H9 (cell line): ENCODE data around the gene CDKAL1. TPM values are rescaled to one million over a fixed set of nuclear protein-coding genes. Genes with fewer than 3 reads are reported as not detected.

Experiments used
- DNase-seq: peaks from one replicate; pipeline ENCODE4 v3.0.0-alpha.2; 2017
- H2AFZ ChIP-seq: one replicate; pipeline ENCODE4 v1.6.1; 2013; ENCODE audit warnings: mild to moderate bottlenecking, low read length, control low read depth, moderate library complexity
- H2AK5ac ChIP-seq: 2 replicates; pipeline ENCODE4 v1.6.1; 2013; ENCODE audit warnings: low read length, control low read depth, mixed read lengths; ENCODE audit not compliant: insufficient read length
- H2BK120ac ChIP-seq: one replicate; pipeline ENCODE4 v1.6.1; 2013; ENCODE audit warnings: low read depth, mild to moderate bottlenecking, low read length, control low read depth, inconsistent platforms; ENCODE audit not compliant: poor library complexity, severe bottlenecking
- H2BK12ac ChIP-seq: 2 replicates; pipeline ENCODE4 v1.6.1; 2013; ENCODE audit warnings: low read length, control low read depth, mixed read lengths, low read depth; ENCODE audit not compliant: insufficient read length
- H2BK15ac ChIP-seq: 2 replicates; pipeline ENCODE4 v1.6.1; 2013; ENCODE audit warnings: low read depth, low read length, control low read depth
- H2BK20ac ChIP-seq: one replicate; pipeline ENCODE4 v1.6.1; 2013; ENCODE audit warnings: low read depth, mild to moderate bottlenecking, low read length, control low read depth, inconsistent platforms; ENCODE audit not compliant: poor library complexity, severe bottlenecking
- H2BK5ac ChIP-seq: 2 replicates; pipeline ENCODE4 v1.6.1; 2013; ENCODE audit warnings: low read length, control low read depth, mixed read lengths; ENCODE audit not compliant: insufficient read length
- H3K14ac ChIP-seq: 2 replicates; pipeline ENCODE4 v1.6.1; 2013; ENCODE audit warnings: low read length, control low read depth; ENCODE audit not compliant: insufficient read depth
- H3K18ac ChIP-seq: 2 replicates; pipeline ENCODE4 v1.6.1; 2013; ENCODE audit warnings: low read depth, mild to moderate bottlenecking, mixed read lengths, low read length, control low read depth; ENCODE audit not compliant: insufficient read length
- H3K23ac ChIP-seq: 2 replicates; pipeline ENCODE4 v1.6.1; 2013; ENCODE audit warnings: low read length, control low read depth, mixed read lengths, low read depth; ENCODE audit not compliant: insufficient read length
- H3K23me2 ChIP-seq: 2 replicates; pipeline ENCODE4 v1.6.1; 2013; ENCODE audit warnings: low read depth, mild to moderate bottlenecking, mixed read lengths, low read length, control low read depth; ENCODE audit not compliant: insufficient read length, poor library complexity, severe bottlenecking
- H3K27ac ChIP-seq: 2 replicates; pipeline ENCODE4 v1.5.1; 2013; ENCODE audit warnings: low read length, control low read depth, mixed read lengths, low read depth; ENCODE audit not compliant: insufficient read length
- H3K27me3 ChIP-seq: 2 replicates; pipeline ENCODE4 v1.6.1; 2013; ENCODE audit warnings: low read length, control low read depth, inconsistent platforms; ENCODE audit not compliant: insufficient read depth
- H3K4ac ChIP-seq: 2 replicates; pipeline ENCODE4 v1.6.1; 2013; ENCODE audit warnings: low read depth, mild to moderate bottlenecking, control low read depth, inconsistent platforms, low read length, moderate library complexity
- H3K4me1 ChIP-seq: 2 replicates; pipeline ENCODE4 v1.6.1; 2013; ENCODE audit warnings: low read length, control low read depth, inconsistent platforms; ENCODE audit not compliant: insufficient read depth
- H3K4me2 ChIP-seq: 2 replicates; pipeline ENCODE4 v1.6.1; 2013; ENCODE audit warnings: low read length, control low read depth, mixed read lengths; ENCODE audit not compliant: insufficient read length, insufficient read depth
- H3K56ac ChIP-seq: 2 replicates; pipeline ENCODE4 v1.6.1; 2013; ENCODE audit warnings: low read depth, mild to moderate bottlenecking, mixed read lengths, low read length, control low read depth; ENCODE audit not compliant: insufficient read length
- H3K79me1 ChIP-seq: 2 replicates; pipeline ENCODE4 v1.6.1; 2013; ENCODE audit warnings: low read depth, mild to moderate bottlenecking, moderate library complexity, low read length, control low read depth, inconsistent platforms; ENCODE audit not compliant: insufficient read depth, poor library complexity, severe bottlenecking
- H3K79me2 ChIP-seq: 2 replicates; pipeline ENCODE4 v1.6.1; 2013; ENCODE audit warnings: low read length, control low read depth, inconsistent platforms; ENCODE audit not compliant: insufficient read depth
- H3K9ac ChIP-seq: 2 replicates; pipeline ENCODE4 v1.6.1; 2013; ENCODE audit warnings: low read length, control low read depth, mixed read lengths; ENCODE audit not compliant: insufficient read length; ENCODE audit errors: extremely low read depth
- H3K9me3 ChIP-seq: one replicate; pipeline ENCODE4 v1.6.1; 2013; ENCODE audit warnings: low read depth, low read length, inconsistent platforms; ENCODE audit not compliant: control insufficient read depth
- H3T11ph ChIP-seq: one replicate; pipeline ENCODE4 v1.6.1; 2013; ENCODE audit warnings: mild to moderate bottlenecking, low read length, control low read depth, inconsistent platforms
- H4K20me1 ChIP-seq: one replicate; pipeline ENCODE4 v1.6.1; 2013; ENCODE audit not compliant: control insufficient read depth, insufficient read length, insufficient read depth
- H4K5ac ChIP-seq: 2 replicates; pipeline ENCODE4 v1.6.1; 2013; ENCODE audit warnings: low read depth, mild to moderate bottlenecking, mixed read lengths, low read length, control low read depth; ENCODE audit not compliant: insufficient read length
- H4K8ac ChIP-seq: replicated peaks from 2 replicates; pipeline ENCODE4 v1.6.1; 2013; ENCODE audit warnings: low read length, control low read depth, mixed read lengths, low read depth; ENCODE audit not compliant: insufficient read length
- H4K91ac ChIP-seq: 2 replicates; pipeline ENCODE4 v1.6.1; 2013; ENCODE audit warnings: low read depth, mild to moderate bottlenecking, moderate library complexity, mixed read lengths, low read length, control low read depth; ENCODE audit not compliant: insufficient read length
- H3K27ac Mint-ChIP-seq, 3 experiments: 2 replicates in 2 of 3; 3 replicates in 1 of 3; pipeline ENCODE4 v1.8.0; 2020 to 2021; ENCODE audit warnings: mixed read lengths in 3 of 3, mild to moderate bottlenecking in 1 of 3, moderate library complexity in 1 of 3
- H3K27me3 Mint-ChIP-seq: 2 replicates; pipeline ENCODE4 v1.8.0; 2021; ENCODE audit warnings: low read depth, mild to moderate bottlenecking, moderate library complexity, mixed read lengths
- H3K36me3 Mint-ChIP-seq, 3 experiments: 2 replicates in 2 of 3; 3 replicates in 1 of 3; pipeline ENCODE4 v1.8.0; 2020 to 2021; ENCODE audit warnings: low read depth in 3 of 3, mixed read lengths in 3 of 3; ENCODE audit not compliant: insufficient read depth in 1 of 3
- H3K4me1 Mint-ChIP-seq, 2 experiments: 2 replicates each; pipeline ENCODE4 v1.8.0; 2020; ENCODE audit warnings: mixed read lengths in 2 of 2
- H3K4me3 Mint-ChIP-seq, 2 experiments: 2 replicates in 1 of 2; 3 replicates in 1 of 2; pipeline ENCODE4 v1.8.0; 2020 to 2021; ENCODE audit warnings: mild to moderate bottlenecking in 2 of 2, mixed read lengths in 2 of 2, moderate library complexity in 1 of 2
- H3K9me3 Mint-ChIP-seq, 2 experiments: 2 replicates in 1 of 2; 3 replicates in 1 of 2; pipeline ENCODE4 v1.8.0; 2020; ENCODE audit warnings: mild to moderate bottlenecking in 2 of 2, mixed read lengths in 2 of 2, moderate library complexity in 1 of 2
- CTCF ChIP-seq: fragments of 200-600 bp; sonication (generic); conservative IDR thresholded peaks from 3 replicates; pipeline ENCODE4 v1.8.0; 2021; ENCODE audit warnings: antibody characterized with exemption, mild to moderate bottlenecking
- WGBS: extraction: QIAGEN DNeasy Blood & Tissue Kit; methylation state at CpG from one replicate; pipeline ENCODE4 v1.1.7; 2013; ENCODE audit warnings: missing lambda C conversion rate, low lambda C conversion rate, mixed read lengths; ENCODE audit not compliant: insufficient read length; ENCODE audit errors: extremely low coverage; 5-methylcytosine and 5-hydroxymethylcytosine counted together
- total RNA-seq: library from RNA; stranded (reverse); gene quantifications from 2 replicates; pipeline ENCODE4 v1.2.1, GENCODE V29; 2021

Gene CDKAL1
- total RNA-seq, 1 experiment from 2014 or later: 23.0 TPM

DNA sequence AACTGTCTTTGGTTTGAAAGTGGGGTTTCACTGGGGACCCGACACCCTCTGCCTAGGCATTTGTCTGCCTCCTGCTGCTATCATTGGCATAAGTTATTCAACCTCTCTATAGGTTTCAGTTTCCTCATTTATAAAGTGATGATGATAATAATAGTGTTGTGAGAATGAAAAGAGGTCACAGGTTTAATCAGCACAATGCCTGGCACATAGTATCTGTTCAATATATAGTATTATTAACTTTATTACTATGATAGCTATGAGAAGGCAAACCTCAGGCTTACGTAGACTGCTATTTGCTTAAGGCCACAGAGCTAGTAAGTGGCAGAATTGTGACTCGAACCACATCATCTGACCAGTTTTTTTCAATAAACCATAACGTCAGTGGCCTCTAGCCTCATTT lies 256.8 kb downstream of the CDKAL1 start:
- Histone ChIP-seq H3K27ac (no peak overlapping the region), H3K23ac (no peak overlapping the region), H3T11ph (no peak overlapping the region), H4K5ac (no peak overlapping the region), H3K14ac (no peak overlapping the region), H4K20me1 (no peaks in the 10 kb centered on the region), H3K18ac (no peak overlapping the region), H2BK120ac (no peak overlapping the region), H3K23me2 (no peaks in the 10 kb centered on the region), H3K4me1 (no peaks in the 10 kb centered on the region), H3K9ac (no peak overlapping the region), H2BK15ac (no peak overlapping the region), H3K9me3 (no peaks in the 10 kb centered on the region), H2BK20ac (no peak overlapping the region), H4K91ac (no peak overlapping the region), H3K56ac (no peak overlapping the region), H3K79me2 (no peaks in the 10 kb centered on the region), H2AFZ (no peak overlapping the region), H2AK5ac (no peak overlapping the region), H3K4ac (no peak overlapping the region), H3K27me3 (no peaks in the 10 kb centered on the region), H2BK12ac (no peak overlapping the region), H2BK5ac (no peak overlapping the region), H3K4me2 (no peak overlapping the region), H3K79me1 (no peaks in the 10 kb centered on the region), H4K8ac (no peak overlapping the region)
- Mint-ChIP-seq H3K27me3 (no peaks in the 10 kb centered on the region), H3K4me1 (peaks cover 12 to 15% of the 10 kb centered on the region in 2 experiments), H3K27ac (no peak overlapping the region), H3K4me3 (no peak overlapping the region), H3K36me3 (peaks cover 0 to 6% (median 4%) of the 10 kb centered on the region in 3 experiments; a peak in 4 of 7 replicates), H3K9me3 (no peaks in the 10 kb centered on the region)
- DNase-seq: no peak
- no peak for TF ChIP-seq CTCF
- no CpG with 5 or more reads among the region's 4 CpGs for WGBS
